A549 (cell line): ENCODE data around the gene MED28. TPM values are rescaled to one million over a fixed set of nuclear protein-coding genes. Genes with fewer than 3 reads are reported as not detected.
A peak's percentile ranks its signal among the peaks of the same experiment; 100 is the strongest.

ENCODE experiments used
- ATAC-seq, 2 experiments: fragments of 200-7000 bp in 1 of 2; fragments of >200 bp in 1 of 2; cut with Nextera tagmentation in 1 of 2; cut with Tn5 transposase in 1 of 2; 3 replicates each; pipeline versions ENCODE4 v1.8.0 to v1.9.1; 2018 to 2020; ENCODE audit warnings: mild to moderate bottlenecking in 1 of 2, moderate library complexity in 1 of 2
- CTCF ChIA-PET: fragments of 300-600 bp; sonication (Branson Sonifier 250); formaldehyde crosslinking; extraction: SDS; loops from one replicate; lab custom pipeline; 2021; ENCODE audit warnings: antibody characterized with exemption, inconsistent platforms; lab: Yijun Ruan, JAX
- POLR2A ChIA-PET: fragments of 350-600 bp; formaldehyde crosslinking; extraction: SDS; loops from one replicate; lab custom pipeline; 2021; ENCODE audit warnings: antibody characterized with exemption, inconsistent platforms; lab: Yijun Ruan, JAX
- DNase-seq, 2 experiments: peaks; one replicate each; pipeline versions ENCODE4 v3.0.0 to v3.0.0-alpha.2; 2011 to 2016; ENCODE audit warnings: low read depth in 1 of 2, low spot score in 1 of 2
- FAIRE-seq: peaks from 2 replicates; lab custom pipeline; 2011; peaks lifted over from hg19 to GRCh38; lab: Jason Lieb, UNC
- H3K27ac ChIP-seq, 2 experiments: fragments of >200 bp; sonication (Bioruptor Twin); formaldehyde crosslinking; 3 replicates each; pipeline ENCODE4 v1.5.1; 2016 to 2017
- H3K4me1 ChIP-seq: fragments of >200 bp; sonication (Bioruptor Twin); formaldehyde crosslinking; 3 replicates; pipeline ENCODE4 v1.6.1; 2016
- H3K4me2 ChIP-seq: fragments of >200 bp; sonication (Bioruptor Twin); formaldehyde crosslinking; 3 replicates; pipeline ENCODE4 v1.6.1; 2016
- H3K4me3 ChIP-seq: fragments of >200 bp; sonication (Bioruptor Twin); formaldehyde crosslinking; 3 replicates; pipeline ENCODE4 v1.5.1; 2016
- H3K9me3 ChIP-seq: fragments of >200 bp; sonication (Bioruptor Twin); formaldehyde crosslinking; 3 replicates; pipeline ENCODE4 v1.6.1; 2016
- BHLHE40 ChIP-seq: IDR thresholded peaks from 2 replicates; pipeline ENCODE4 v1.6.1; 2012; ENCODE audit warnings: low read depth, low read length, inconsistent platforms
- FOSB ChIP-seq: fragments of 250-450 bp; sonication (Bioruptor Pico); IDR thresholded peaks from 2 replicates; pipeline ENCODE4 v1.5.0; 2020; ENCODE audit warnings: mild to moderate bottlenecking, moderate library complexity
- GATA3 ChIP-seq: IDR thresholded peaks from 2 replicates; pipeline ENCODE4 v1.6.1; 2012; ENCODE audit warnings: borderline replicate concordance
- HEYL ChIP-seq: fragments of 250-450 bp; sonication (Bioruptor Pico); IDR thresholded peaks from 2 replicates; pipeline ENCODE4 v1.8.0; 2021; ENCODE audit warnings: mild to moderate bottlenecking, moderate library complexity
- HOXA7 ChIP-seq: fragments of 250-450 bp; sonication (Bioruptor Pico); IDR thresholded peaks from 2 replicates; pipeline ENCODE4 v1.5.0; 2020; ENCODE audit warnings: mild to moderate bottlenecking, moderate library complexity
- JUN ChIP-seq, 2 experiments: fragments of >200 bp; sonication (Bioruptor Twin); formaldehyde crosslinking; IDR thresholded peaks; 2 replicates in 1 of 2; 3 replicates in 1 of 2; pipeline ENCODE4 v1.6.1; 2016 to 2017
- KDM1A ChIP-seq: fragments of 200-600 bp; sonication (generic); IDR thresholded peaks from 2 replicates; pipeline ENCODE4 v1.6.1; 2016; ENCODE audit warnings: low read depth, mild to moderate bottlenecking
- MAFK ChIP-seq: fragments of 450-650 bp; IDR thresholded peaks from 2 replicates; pipeline ENCODE4 v1.6.1; 2014; ENCODE audit not compliant: partially characterized antibody
- MAZ ChIP-seq: fragments of 150-350 bp; IDR thresholded peaks from 2 replicates; pipeline ENCODE4 v1.6.1; 2014; ENCODE audit warnings: antibody characterized with exemption, low read depth, low read length, borderline replicate concordance
- NFE2L2 ChIP-seq: fragments of 150-350 bp; conservative IDR thresholded peaks from 2 replicates; pipeline ENCODE4 v1.6.1; 2014; ENCODE audit warnings: low read length
- NPAS2 ChIP-seq: fragments of 250-450 bp; sonication (Bioruptor Pico); IDR thresholded peaks from 2 replicates; pipeline ENCODE4 v1.8.0; 2022; ENCODE audit warnings: mild to moderate bottlenecking, moderate library complexity, borderline replicate concordance
- POLR2AphosphoS2 ChIP-seq: conservative IDR thresholded peaks from 2 replicates; pipeline ENCODE4 v1.6.1; 2012; ENCODE audit warnings: low read length, improper control_type of control experiment, inconsistent platforms
- RCOR1 ChIP-seq: fragments of 150-350 bp; IDR thresholded peaks from 2 replicates; pipeline ENCODE4 v1.6.1; 2014; ENCODE audit warnings: antibody characterized with exemption, low read length, low read depth
- RFX5 ChIP-seq: fragments of 450-650 bp; IDR thresholded peaks from 2 replicates; pipeline ENCODE4 v1.7.1; 2014; ENCODE audit warnings: antibody characterized with exemption, mild to moderate bottlenecking, moderate library complexity
- ZC3H11A ChIP-seq: fragments of 450-650 bp; IDR thresholded peaks from 2 replicates; pipeline ENCODE4 v1.6.1; 2014; ENCODE audit warnings: antibody characterized with exemption, mild to moderate bottlenecking
- ZFP36 ChIP-seq: fragments of 450-650 bp; IDR thresholded peaks from 2 replicates; pipeline ENCODE4 v1.6.1; 2014; ENCODE audit warnings: borderline replicate concordance; ENCODE audit not compliant: partially characterized antibody
- ZNF302 ChIP-seq: fragments of 250-450 bp; sonication (Bioruptor Pico); IDR thresholded peaks from 2 replicates; pipeline ENCODE4 v1.9.0; 2021; ENCODE audit warnings: inconsistent platforms, mild to moderate bottlenecking, moderate library complexity
- ZSCAN20 ChIP-seq: fragments of 250-450 bp; sonication (Bioruptor Pico); IDR thresholded peaks from 2 replicates; pipeline ENCODE4 v1.8.0; 2022; ENCODE audit warnings: mild to moderate bottlenecking, moderate library complexity
- WGBS: methylation state at CpG from one replicate; pipeline ENCODE4 v1.1.6; 2017; ENCODE audit errors: missing lambda C conversion rate; 5-methylcytosine and 5-hydroxymethylcytosine counted together
- polyA plus RNA-seq, 4 experiments: library from polyadenylated mRNA; depleted of rRNA in 3 of 4; stranded (reverse); fragments of >200 nt; fragmentation: RNase III in 1 of 4; extraction: RNeasy Plus Mini Kit Qiagen cat#74134 plus additional on column Dnase treatment in 1 of 4; gene quantifications; 2 replicates in 3 of 4; 3 replicates in 1 of 4; pipeline ENCODE4 v1.2.3, GENCODE V29; 2011 to 2017
- TF ChIP-seq, protein P1 (sequence below): fragments of >200 bp; sonication (Bioruptor Twin); formaldehyde crosslinking; IDR thresholded peaks from 3 replicates; pipeline ENCODE4 v1.5.1; 2016
- TF ChIP-seq, protein P2 (sequence below): fragments of 250-450 bp; sonication (Bioruptor Pico); IDR thresholded peaks from 2 replicates; pipeline ENCODE4 v1.5.0; 2020; ENCODE audit warnings: low read depth, mild to moderate bottlenecking, moderate library complexity
- TF ChIP-seq, protein P3 (sequence below): fragments of >200 bp; sonication (Bioruptor Twin); formaldehyde crosslinking; IDR thresholded peaks from 3 replicates; pipeline ENCODE4 v1.6.1; 2016
- TF ChIP-seq, protein P4 (sequence below): IDR thresholded peaks from 2 replicates; pipeline ENCODE4 v1.6.1; 2012
- TF ChIP-seq, protein P5 (sequence below): fragments of 150-350 bp; IDR thresholded peaks from 2 replicates; pipeline ENCODE4 v1.6.1; 2014; ENCODE audit warnings: low read depth, mild to moderate bottlenecking, low read length
- TF ChIP-seq, protein P6 (sequence below): IDR thresholded peaks from 2 replicates; pipeline ENCODE4 v1.6.1; 2012; ENCODE audit warnings: low read depth, borderline replicate concordance

Gene MED28
- polyA plus RNA-seq, 2 of the 4 experiments (the other 2 are of a cell fraction): 15.5 to 30.8 TPM

DNA sequence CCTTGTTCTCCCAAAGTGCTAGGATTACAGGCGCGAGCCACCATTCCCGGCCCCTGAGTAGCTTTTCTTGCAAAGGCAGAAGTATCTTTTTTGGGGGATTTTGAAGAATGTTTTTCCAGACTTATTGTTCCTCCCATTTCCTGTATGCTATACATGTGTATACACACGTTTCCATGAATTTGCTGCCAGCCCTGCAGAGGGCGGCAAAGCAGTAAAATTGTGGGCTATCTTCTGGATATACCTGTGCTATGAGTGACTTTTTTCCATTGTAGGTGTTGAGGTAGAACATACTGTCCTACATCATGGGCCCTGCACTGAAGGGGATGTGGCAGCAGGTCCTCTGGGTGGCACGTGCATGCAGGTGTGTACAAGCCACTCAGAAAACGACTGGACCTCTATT is 16.9 kb upstream of the MED28 start (continued):
- TF ChIP-seq, protein P1, sequence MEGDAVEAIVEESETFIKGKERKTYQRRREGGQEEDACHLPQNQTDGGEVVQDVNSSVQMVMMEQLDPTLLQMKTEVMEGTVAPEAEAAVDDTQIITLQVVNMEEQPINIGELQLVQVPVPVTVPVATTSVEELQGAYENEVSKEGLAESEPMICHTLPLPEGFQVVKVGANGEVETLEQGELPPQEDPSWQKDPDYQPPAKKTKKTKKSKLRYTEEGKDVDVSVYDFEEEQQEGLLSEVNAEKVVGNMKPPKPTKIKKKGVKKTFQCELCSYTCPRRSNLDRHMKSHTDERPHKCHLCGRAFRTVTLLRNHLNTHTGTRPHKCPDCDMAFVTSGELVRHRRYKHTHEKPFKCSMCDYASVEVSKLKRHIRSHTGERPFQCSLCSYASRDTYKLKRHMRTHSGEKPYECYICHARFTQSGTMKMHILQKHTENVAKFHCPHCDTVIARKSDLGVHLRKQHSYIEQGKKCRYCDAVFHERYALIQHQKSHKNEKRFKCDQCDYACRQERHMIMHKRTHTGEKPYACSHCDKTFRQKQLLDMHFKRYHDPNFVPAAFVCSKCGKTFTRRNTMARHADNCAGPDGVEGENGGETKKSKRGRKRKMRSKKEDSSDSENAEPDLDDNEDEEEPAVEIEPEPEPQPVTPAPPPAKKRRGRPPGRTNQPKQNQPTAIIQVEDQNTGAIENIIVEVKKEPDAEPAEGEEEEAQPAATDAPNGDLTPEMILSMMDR: peak; percentile 35

DNA sequence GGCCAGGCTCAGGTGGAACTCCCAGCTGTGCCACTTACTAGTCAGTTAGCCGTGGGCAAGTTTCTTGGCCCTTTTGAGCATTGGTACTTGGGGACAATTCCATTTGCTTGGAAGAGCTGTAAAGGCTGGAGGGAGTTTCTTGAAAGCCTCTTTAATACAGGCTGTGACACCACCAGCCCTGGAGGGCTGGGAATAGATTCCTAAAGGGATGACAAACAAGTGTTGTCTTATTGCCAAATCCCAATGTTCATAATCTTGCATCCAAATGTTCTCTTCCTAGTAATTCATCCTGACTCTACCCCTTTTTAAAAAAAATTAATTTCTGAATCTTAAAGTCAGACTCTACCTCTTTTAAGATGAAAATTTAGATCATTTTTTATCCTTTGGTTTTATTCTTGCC is 14.6 kb upstream of the MED28 start:
- ATAC-seq (no peak), DNase-seq (no peak), FAIRE-seq (no peak)
- ChIA-PET CTCF (interaction anchor here (0.6 to 1.0 kb wide), 3 partner anchors 51 to 116 kb away, joined by 3 to 5 read pairs (median 3); no protein-coding TSS in a partner anchor), POLR2A (no interaction called here)
- H3K4me3 ChIP-seq: no peak overlapping the region
- WGBS: 100% methylated on average over 1 of the region's 1 CpG
- H3K9me3 ChIP-seq: no peaks in the 10 kb centered on the region
- H3K4me2 ChIP-seq: no peak overlapping the region
- no peak overlapping the region for H3K27ac ChIP-seq
- TF ChIP-seq HEYL (CRISPR knock-in tag): no peak
- no peak for TF ChIP-seq ZFP36
- no peak for TF ChIP-seq ZNF302 (CRISPR knock-in tag)
- no peak for TF ChIP-seq NFE2L2
- no peak for TF ChIP-seq MAFK
- TF ChIP-seq, protein P2, sequence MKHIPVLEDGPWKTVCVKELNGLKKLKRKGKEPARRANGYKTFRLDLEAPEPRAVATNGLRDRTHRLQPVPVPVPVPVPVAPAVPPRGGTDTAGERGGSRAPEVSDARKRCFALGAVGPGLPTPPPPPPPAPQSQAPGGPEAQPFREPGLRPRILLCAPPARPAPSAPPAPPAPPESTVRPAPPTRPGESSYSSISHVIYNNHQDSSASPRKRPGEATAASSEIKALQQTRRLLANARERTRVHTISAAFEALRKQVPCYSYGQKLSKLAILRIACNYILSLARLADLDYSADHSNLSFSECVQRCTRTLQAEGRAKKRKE (CRISPR knock-in tag): no peak
- H3K4me1 ChIP-seq: no peaks in the 10 kb centered on the region

DNA sequence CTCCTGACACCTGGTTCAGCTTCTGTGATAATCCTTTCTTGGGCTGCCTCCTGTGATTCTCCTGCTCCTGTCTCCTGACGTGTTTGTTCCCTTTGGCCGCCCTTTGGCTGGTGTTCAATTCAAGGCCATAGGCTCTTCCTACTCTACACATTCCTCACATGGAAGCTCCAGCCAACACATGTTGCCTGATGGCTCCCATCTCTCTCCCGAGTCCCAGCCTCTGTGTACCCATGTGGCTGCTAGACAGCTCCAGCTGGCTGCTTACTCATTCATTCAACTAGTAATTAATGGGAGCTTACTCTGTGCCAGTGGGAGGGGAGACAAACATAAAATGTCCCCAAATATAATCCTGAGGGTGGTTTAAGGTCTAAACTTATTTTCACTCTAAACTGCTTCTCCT is 9.2 kb upstream of the MED28 start:
- no peak overlapping the region for H3K4me3 ChIP-seq
- CTCF ChIA-PET: interaction anchor here (1.0 to 1.6 kb wide), 3 partner anchors 8 to 31 kb away, joined by 3 to 4 read pairs (median 3); partner anchors contain the start of gene MED28
- FAIRE-seq: no peak
- no peak overlapping the region for H3K27ac ChIP-seq
- no peaks in the 10 kb centered on the region for H3K4me1 ChIP-seq
- POLR2A ChIA-PET: interaction anchor here (1.5 kb wide), 1 partner anchor 9 kb away, joined by 4 read pairs; the partner anchor contains the start of gene MED28
- H3K4me2 ChIP-seq: no peak overlapping the region
- no peaks in the 10 kb centered on the region for H3K9me3 ChIP-seq
- WGBS: 90% methylated on average over 3 of the region's 3 CpGs
- DNase-seq: no peak
- TF ChIP-seq, protein P3, sequence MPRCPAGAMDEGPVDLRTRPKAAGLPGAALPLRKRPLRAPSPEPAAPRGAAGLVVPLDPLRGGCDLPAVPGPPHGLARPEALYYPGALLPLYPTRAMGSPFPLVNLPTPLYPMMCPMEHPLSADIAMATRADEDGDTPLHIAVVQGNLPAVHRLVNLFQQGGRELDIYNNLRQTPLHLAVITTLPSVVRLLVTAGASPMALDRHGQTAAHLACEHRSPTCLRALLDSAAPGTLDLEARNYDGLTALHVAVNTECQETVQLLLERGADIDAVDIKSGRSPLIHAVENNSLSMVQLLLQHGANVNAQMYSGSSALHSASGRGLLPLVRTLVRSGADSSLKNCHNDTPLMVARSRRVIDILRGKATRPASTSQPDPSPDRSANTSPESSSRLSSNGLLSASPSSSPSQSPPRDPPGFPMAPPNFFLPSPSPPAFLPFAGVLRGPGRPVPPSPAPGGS: no peak
- TF ChIP-seq RCOR1: no peak
- no peak for TF ChIP-seq ZC3H11A
- no peak for TF ChIP-seq NFE2L2
- TF ChIP-seq, protein P4, sequence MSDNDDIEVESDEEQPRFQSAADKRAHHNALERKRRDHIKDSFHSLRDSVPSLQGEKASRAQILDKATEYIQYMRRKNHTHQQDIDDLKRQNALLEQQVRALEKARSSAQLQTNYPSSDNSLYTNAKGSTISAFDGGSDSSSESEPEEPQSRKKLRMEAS: no peak
- no peak for TF ChIP-seq ZSCAN20 (CRISPR knock-in tag)
- TF ChIP-seq, protein P5, sequence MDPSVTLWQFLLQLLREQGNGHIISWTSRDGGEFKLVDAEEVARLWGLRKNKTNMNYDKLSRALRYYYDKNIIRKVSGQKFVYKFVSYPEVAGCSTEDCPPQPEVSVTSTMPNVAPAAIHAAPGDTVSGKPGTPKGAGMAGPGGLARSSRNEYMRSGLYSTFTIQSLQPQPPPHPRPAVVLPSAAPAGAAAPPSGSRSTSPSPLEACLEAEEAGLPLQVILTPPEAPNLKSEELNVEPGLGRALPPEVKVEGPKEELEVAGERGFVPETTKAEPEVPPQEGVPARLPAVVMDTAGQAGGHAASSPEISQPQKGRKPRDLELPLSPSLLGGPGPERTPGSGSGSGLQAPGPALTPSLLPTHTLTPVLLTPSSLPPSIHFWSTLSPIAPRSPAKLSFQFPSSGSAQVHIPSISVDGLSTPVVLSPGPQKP: no peak
- TF ChIP-seq POLR2AphosphoS2: no peak
- TF ChIP-seq GATA3: no peak
- TF ChIP-seq JUN (IDR thresholded peaks at IDR 0.05): no peak
- no peak for TF ChIP-seq HOXA7 (CRISPR knock-in tag)
- no peak for TF ChIP-seq KDM1A
- no peak for TF ChIP-seq NPAS2 (CRISPR knock-in tag)
- TF ChIP-seq FOSB (CRISPR knock-in tag): no peak
- no peak for TF ChIP-seq BHLHE40
- no peak for TF ChIP-seq ZNF302 (CRISPR knock-in tag)
- TF ChIP-seq, protein P6, sequence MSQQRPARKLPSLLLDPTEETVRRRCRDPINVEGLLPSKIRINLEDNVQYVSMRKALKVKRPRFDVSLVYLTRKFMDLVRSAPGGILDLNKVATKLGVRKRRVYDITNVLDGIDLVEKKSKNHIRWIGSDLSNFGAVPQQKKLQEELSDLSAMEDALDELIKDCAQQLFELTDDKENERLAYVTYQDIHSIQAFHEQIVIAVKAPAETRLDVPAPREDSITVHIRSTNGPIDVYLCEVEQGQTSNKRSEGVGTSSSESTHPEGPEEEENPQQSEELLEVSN: no peak
- TF ChIP-seq RFX5: no peak
- no peak for TF ChIP-seq MAZ
- no peak for ATAC-seq
